NCI-H1105 treated with DMSO at 0.1 percent for 48 hours (cell line): ENCODE data around the gene RPA1.
"Not testable (repeated sequence)": the region's sequence is repeated elsewhere in the genome, so short reads cannot be mapped to it uniquely, and the experiment has no call there.

ENCODE experiments used
- DNase-seq: peaks from one replicate; lab custom pipeline; 2025; lab: John Stamatoyannopoulos, UW

Gene RPA1

DNA sequence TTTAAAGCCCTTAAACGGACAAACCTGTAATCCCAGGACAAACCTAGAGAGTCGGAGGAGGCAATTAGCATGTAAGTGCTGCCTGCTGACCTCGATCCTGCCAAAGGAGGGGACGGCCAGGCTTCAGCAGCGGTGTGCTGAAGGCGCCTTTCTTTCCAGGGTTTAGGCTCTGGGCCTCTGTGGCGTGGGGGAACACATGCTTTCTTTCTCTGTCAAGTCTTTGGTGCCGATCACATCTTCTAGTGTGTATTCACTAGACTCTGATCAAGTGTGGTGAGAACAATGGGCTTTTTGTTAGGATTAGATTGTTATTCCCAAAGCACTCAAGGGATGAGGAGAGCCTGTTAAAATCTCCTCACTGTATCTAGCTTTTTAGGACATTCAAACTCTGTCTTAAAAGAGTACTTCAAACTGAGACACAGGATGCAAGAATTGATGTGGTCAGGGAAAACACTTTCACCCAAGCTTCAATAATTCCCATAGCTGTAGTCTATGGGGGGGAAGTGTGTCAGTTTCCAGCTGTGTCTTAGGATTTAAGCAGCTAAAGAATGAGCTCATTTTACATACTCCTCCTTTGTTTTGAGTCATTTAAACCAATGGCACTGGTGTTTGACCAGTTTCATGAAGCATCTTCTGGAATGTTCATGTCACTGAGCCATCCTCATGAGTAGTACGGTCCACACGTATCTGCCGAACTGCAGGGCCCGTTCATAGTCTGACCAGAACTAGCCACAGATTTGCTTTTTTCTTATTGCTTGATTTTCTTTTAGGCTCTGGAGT, 51.2 kb downstream of the RPA1 start:
- no peak for DNase-seq

DNA sequence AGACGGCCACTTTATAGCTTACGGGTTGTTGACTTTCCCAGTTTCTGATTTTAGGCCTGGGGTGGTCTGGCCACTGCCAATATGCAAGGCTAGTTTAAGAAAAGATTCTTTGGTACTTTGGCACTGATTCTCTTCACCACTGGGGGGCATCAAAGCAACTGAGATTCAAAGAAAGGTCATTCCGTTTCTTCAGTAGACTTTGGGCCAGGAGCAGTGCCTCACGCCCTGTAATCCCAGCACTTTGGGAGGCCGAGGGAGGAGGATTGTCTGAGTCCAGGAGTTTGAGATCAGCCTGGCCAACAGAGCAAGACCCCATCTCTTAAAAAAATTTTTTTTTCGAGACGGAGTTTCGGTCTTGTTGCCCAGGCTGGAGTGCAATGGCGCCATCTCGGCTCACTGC, 53.0 kb downstream of the RPA1 start:
- DNase-seq, result peak; percentile 7

DNA sequence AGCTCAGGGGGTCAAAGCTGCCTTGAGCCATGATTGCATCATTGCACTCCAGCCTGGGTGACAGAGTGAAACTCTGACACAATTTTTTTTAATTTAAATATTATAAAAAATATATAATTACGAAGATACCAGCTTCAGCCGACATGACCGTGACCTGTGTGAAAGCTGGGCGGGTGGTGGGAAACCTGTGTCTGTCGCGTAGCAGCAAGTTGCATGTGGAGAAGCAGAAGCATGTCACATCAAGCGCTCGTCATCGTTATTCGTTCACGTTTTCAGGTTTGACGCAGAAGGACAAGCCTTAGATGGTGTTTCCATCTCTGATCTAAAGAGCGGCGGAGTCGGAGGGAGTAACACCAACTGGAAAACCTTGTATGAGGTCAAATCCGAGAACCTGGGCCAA, 53.7 kb downstream of the RPA1 start:
- no peak for DNase-seq

DNA sequence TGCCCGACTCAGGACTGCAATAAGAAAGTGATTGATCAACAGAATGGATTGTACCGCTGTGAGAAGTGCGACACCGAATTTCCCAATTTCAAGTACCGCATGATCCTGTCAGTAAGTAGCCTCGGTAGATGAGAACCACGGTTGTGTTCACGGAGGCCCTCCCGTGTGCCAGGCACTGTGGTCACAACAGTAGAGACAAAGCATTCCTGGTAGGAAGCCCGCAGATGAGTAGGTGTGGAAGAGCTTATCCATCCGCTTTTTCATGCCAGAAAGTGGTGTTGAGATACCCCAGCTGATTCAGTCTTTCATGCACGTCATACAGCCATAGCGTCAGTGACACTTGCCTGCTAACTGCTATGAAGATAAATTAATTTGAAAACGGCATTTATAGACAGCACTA, 58.9 kb downstream of the RPA1 start:
- DNase-seq, result no peak

DNA sequence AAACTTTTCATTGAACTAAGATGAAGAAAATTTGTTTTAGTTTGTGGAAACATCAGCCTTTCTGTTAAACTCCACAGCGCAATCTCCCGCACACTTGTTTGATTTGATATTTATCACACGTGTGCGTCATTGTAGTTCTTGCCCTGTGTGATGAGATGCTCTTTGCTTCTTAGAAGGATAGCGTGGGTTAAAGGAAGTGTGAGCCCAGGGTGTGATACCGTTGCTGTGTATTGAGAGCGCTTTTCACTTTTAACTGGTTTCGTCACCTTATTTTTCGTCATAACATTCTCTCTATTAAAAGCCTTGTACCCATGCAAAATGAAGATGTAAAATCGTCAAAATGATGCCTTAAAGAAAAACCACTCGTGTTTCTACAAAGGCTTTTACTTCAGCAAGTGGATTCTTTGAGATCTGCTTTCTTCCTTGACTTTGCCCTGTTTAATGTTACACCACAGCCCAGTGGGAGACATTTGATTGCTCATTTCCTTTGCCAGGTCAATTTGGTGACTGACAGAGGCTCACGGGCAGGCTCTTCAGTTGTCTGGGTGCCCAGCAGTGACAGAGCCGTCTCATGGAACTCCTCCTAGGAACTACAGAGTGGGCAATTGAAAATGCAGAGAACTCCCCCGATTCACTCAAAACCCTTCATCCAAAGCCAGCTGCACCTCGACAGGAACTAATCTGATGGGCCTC, 61.1 kb downstream of the RPA1 start:
- no peak for DNase-seq

DNA sequence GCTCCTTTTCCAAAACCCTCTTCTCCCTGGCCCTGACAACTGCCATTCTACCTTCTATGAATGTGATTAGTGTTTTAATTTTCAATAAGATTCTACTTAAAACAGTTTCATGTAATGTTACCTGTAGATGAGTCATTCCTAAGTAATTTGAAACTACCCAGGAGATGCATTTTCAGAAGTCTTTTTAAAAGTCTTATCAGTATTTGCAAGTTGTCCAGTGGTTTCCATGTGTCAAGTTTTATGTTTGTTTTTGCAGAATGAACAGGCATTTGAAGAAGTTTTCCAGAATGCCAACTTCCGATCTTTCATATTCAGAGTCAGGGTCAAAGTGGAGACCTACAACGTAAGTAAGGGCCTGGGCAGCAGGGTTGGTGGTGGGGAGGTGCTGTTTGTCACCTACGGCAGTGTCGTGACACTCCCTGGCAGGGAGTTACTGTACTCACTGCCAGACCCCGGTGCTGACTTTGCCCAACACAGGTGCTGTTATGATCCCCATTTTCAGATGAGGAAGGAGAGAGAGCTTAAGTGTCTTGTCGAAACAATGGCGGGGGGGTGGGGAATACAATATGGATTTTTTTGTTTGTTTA, 65.0 kb downstream of the RPA1 start:
- no peak for DNase-seq

DNA sequence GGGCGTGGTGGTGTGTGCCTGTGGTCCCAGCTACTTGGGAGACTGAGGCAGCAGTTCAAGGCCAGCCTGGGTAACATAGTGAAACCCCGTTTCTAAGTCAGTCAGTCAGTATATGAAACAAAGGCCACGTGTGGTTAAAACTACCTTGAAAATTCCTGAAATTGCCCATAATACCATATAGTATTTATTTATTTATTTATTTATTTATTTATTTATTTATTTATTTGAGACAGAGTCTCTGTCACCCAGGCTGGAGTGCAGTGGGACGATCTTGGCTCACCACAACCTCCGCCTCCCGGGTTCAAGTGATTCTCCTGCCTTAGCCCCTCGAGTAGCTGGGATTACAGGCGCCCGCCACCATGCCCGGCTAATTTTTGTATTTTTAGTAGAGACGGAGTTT, 65.7 kb downstream of the RPA1 start:
- DNase-seq, result not testable (repeated sequence)

DNA sequence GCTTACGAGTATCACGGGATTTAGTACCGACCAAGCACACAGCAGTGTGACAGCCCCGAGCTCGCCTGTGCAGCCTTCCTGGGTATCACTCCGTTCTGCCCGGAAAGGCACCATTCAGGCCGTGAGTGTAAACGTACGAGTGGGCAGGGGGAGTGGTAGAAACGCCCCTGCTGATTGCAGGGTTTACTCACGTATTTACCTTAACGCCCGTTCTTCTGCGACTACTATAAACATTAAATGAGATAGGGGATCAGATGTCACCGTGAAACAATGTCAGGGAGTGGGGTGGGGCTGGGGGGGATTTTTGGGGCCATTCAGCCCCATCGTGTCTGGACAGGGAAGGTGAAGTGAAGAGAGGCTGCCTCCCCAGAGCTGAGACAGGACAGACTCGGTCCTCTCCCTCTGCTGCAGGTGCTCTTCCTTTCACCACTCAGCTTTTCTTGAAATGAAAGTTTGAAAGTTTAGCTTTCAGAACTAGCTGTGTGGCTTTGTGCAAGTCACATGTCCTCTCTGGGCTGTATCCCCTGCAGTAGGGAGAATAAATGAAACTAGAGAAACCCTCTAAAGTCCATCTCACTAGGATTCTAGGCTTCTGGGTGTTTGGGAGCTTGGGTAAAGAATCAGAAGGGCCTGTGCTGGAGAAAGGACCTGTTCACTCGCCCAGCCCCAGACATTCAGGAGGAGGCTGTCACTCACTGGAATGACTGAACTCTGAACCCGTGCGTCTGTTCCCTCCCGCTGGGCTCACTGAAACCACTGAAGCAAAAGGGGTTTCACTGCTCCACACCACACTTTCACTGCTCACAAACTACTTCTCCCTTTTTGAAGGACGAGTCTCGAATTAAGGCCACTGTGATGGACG, 66.7 kb downstream of the RPA1 start:
- DNase-seq, result no peak

DNA sequence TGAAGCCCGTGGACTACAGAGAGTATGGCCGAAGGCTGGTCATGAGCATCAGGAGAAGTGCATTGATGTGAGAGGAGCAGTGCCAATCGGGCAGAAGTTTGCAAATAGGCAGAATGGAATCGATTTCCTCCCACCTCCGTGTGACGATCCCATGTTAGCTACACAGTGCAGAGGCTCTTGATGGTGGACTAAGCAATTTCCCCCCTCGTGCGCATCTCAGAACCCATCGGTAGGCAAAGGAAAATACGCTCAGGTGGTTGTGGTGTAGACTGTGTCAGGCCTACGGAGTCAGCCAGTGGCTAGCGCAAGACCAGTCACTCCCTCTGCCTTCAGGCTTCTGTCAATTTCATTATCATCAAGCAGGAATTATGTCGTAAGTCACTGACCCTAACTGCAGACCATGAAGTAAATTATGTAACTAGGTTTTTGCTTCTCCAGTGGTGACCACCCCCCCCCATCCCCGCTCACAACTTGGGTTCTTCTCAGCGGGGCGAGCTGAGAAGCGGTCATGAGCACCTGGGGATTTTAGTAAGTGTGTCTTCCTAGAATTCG, 67.4 kb downstream of the RPA1 start:
- no peak for DNase-seq

DNA sequence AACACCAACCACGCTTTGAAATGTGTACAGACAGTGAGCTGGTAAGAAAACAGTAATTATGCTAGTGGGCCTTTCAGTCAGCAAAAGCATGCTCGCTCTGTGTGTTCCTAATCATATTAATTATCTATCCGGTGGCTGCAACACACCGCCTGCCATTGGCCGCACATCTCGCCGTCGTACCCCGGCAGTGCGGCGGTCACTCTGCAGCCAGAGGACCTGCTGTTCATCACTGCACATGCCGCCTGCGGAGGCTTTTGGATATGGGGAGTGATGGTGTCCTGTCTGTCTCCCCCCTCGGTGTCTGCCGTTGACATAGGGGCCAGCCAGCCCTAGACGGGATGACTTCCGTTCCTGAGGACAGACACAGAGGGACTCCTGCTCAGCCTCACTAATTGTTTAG, 68.5 kb downstream of the RPA1 start:
- no peak for DNase-seq

DNA sequence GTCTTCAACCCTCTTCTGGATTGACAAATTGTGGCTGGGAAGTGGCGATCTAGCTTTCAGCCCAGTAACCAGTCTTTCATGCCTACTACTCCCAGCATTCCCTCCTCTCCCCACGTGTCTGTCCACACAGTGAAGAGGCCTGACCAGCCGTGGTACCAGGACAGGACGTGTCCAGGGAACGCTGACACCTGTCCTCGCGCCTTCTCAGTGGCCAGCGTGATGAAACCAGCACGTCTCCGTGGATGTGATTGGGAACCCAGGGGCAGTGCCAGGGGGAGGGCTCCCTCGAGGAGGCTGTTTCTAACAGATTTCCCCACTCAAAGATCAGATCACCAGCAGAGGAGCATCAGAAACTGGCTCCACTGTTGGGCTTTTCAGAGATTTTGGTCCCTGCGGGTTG, 69.1 kb downstream of the RPA1 start:
- DNase-seq, result no peak

DNA sequence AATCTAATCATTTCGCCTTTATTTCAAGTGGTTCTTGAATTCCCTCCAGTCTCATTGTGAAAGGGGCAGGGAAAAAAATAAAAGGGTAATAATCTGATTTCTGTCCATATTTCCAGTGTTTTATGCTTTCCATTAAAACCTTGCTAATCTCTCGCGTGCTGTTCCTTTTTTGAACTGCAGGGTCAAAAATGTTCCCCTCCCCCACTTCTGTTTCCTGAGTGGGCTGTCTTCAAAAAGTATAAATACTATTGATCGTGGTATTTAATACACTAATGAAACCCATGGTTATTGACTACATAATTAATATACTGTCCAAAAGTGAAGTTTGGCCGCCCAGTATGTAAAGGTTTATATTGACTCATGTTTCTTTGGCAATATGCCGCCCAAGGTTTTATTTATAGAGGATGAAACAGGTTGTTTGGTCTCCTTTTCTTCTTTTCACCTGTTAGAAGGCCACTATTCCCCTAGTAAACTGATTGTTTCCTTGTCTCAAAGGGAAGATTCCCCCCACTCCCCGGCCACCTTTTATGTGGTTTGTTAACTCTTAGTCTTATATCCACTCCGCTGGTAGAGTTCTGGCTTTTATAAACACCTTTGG, 69.7 kb downstream of the RPA1 start:
- DNase-seq, result no peak

DNA sequence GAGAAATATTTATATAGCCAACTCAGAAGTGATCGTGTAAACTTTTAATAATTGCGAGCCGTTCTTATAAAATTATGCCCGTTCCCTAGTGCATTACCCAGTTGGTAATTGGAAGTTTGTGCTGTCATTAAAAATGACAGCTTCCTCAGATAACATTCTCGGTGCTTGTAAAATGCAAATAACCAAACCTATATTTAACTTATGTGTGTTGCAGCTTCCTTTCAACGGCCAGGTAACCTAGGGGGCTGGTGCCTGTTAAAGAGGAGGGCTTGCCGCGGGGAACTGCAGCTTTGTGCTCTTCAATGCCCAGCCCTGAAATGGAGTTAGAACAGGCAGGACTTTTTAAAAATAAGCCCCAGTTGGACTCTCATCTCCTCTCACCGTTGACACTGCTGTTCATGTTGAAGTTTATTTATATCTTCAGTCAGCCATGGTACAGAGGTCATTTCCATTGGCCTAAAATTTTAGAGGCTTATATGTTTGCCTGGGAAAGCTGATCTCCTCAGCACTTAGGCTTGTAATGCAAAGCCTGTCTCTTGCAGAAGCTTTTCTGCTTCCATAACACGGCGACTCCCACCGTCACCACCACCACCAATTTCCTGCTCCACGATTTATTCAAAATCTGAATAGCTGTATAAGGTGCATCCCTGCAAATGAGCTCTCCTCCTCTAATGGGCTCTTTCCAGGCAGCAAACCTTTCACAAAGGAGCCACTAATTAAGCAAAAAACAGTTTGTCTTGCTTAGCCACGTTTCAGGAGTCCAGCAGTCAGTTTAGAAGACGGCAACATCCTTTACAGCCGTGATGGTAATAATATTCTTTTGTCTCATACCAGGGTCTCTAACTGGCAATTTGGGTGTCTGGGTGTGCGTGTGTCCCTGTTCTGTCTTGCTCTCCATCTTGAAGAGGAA, 74.7 kb downstream of the RPA1 start:
- DNase-seq, result peak; percentile 45

DNA sequence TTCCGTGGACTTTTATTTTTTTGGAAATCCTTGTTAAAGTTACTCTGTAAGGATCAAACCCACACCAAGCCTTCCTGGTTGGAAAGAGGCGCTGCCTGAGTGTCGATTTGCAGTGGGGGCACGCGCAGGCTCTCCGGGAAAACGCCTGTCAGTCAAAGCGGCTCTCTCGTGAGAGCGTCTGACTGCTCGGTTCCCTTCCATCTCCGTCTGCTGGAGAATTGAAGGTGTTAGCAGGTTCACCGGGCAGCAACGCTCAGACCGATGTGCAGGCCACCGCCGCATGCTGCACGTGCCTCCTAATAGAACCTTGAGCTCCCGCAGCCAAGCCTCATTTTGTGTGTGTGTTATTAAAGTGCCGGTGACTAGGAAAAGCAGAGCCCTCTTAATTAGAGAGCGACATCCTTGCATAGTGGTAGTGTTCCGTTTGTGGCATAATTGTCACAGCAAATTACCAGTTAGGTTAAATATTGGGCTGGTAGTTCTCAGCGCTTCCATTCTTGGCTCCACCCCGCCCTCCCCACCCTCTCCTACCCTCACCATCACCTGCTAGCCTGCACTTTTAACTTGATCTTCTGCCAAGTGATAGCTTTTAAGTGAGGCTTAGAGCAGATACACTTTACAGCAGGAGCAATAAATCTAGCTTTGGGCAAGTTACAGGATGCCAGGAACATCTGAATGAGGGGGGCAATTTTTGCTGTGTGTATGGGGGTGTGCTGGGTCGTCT, 75.5 kb downstream of the RPA1 start:
- peak; percentile 89 for DNase-seq

DNA sequence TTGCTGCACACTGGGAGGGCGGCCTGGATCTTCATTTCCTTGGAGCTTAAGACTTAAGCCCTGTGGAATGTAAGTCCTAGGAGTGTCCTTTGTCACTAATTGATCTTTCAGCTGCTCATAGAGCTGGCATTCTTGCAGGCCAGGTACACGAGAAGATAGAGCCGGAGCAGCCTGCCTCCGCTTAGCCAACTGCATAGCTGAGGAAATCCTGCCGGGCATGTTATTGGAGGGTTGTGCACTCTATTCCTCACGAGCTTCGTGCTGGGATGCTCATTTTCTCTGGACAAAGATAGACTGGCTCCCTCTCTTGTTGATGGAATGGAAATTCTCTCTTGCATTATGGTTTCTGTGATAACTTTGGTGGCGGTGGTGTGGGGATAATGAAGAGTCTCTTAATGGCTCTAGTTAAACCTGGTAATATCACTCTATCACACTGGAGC, 76.9 kb downstream of the RPA1 start:
- no peak for DNase-seq

DNA sequence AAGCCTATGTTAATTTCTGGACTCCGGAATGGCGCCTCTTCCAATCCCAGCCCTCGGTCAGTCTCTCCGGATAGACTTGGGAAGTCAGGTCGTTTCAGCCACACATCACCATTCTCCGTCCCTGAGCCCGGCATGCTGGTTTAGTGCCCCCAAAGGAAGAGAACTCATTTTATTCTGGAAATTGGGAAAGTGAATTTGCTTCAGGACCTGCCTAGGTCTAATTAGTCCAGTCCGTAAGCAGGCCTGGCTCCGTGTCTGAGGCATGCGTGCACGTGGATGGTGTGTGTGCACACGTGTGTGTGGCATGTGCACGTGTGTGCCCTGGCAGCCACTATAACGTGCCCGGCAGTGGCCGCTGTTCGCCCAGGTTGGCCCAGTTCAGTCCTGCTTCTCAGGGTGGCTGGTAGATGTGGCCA, 77.4 kb downstream of the RPA1 start:
- DNase-seq, result no peak

DNA sequence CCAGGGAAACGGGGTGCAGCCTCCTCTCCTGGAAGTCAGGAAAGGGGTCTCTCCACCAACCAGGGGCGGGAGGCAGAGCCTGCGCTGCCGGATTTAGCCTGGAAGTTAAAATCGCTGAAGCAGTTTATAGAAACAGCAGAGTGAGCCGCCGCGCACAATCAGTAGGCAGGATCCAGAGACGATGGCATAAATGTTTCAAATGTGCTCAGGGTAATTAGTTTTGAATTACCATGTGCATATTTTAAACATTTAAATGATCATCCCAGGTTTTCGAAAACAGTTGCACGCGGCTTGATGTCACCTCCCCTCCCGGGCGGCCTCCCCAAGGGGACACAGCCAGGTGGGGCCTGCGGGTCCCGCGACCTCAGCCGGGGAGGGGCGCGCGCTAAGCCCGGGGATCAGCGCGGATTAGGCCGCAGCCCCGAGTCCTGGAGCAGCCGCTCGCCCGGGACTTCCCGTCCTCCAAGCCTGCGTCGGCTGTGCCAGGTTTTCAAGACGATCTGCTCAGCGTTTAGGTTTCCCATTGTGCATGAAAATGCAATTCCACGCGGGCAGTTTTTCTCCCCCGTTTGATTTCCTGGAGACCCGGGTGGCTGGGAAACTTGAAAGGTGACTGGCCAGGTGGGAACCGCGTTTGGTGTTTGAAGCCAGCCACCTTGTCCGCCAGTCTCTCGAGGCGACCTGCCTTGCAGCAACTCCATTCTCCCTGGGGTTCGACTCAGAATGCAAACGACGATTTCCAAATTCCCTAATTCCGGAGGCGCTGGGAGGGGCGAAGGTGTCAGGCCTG, 78.3 kb downstream of the RPA1 start:
- no peak for DNase-seq

DNA sequence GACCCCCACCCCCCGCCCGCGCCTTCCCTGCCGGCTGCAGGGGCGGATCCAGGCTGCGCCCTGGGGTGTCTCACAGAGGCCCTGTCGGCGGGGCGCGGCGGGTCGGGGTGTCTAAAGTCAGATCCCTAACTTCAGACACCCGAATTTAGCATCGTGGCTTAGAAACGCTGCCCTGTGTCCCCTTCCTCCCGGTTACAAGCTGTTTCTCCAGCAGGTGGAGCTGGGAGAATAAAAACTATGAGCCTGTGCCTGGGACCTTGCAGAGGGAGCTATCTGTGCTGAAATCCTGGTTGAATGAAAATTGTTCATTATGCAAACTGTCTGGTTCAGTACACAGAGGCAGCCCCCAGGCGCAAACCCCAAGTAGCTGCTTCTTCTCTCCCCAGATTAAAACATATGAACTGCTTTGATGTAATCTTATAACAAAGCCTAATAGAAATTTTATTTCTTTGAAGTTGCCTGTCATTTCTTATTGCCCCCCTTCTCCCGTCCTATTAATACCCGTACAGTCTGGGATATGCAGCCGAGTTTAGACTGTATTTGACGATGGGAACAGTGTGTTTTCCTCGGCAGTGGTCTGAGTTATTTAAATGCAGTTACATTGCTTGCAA, 79.0 kb downstream of the RPA1 start:
- peak; percentile 48 for DNase-seq

DNA sequence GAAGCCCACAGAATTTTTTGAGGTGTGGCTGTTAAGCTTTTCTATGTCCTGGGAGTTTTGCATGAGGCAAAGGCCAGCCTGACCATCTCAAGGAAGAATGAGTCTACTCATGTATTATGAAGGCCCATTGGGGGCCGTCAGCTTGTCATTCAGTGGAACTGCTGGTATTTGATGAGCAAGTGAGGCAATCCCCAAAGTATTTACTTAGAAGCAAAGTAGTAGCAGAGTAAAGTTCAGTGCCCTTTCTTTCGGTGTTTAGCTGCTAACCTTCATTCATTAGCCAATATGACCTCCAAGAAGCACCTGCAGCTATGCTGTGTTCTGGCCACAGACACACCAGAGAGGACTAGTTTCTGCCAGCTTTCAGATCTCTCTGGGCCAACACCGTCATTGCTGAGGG, 80.2 kb downstream of the RPA1 start:
- DNase-seq, result no peak
